Vagina (tissue), 2 donors: ENCODE results near the gene EVC. TPM values are rescaled to one million over a fixed set of nuclear protein-coding genes. Genes with fewer than 3 reads are reported as not detected.

Source experiments
- DNase-seq, 2 donors: peaks; one replicate each; pipeline ENCODE4 v3.0.0-alpha.2; 2017; ENCODE audit errors: extremely low spot score in 2 of 2
- H3K27ac ChIP-seq: fragments of 200-600 bp; sonication (generic); one replicate; pipeline ENCODE4 v1.5.1; 2019
- H3K27me3 ChIP-seq: fragments of 200-600 bp; sonication (generic); one replicate; pipeline ENCODE4 v1.5.1; 2019
- H3K36me3 ChIP-seq, 2 donors: fragments of 200-600 bp; sonication (generic); one replicate each; pipeline ENCODE4 v1.5.1; 2017 to 2019
- H3K4me1 ChIP-seq: fragments of 200-600 bp; sonication (generic); one replicate; pipeline ENCODE4 v1.5.1; 2019
- H3K4me3 ChIP-seq, 2 donors: fragments of 200-600 bp; sonication (generic); 1 replicate in 1 of 2; 2 replicates in 1 of 2; pipeline ENCODE4 v1.5.1; 2016 to 2019
- H3K9me3 ChIP-seq: fragments of 200-600 bp; sonication (generic); one replicate; pipeline ENCODE4 v1.5.1; 2019
- CTCF ChIP-seq, 3 experiments: fragments of 450-650 bp in 2 of 3; fragments of 200-600 bp in 1 of 3; sonication (generic) in 1 of 3; IDR thresholded peaks; one replicate each; pipeline ENCODE4 v1.5.1; 2017 to 2019; ENCODE audit warnings: antibody characterized with exemption in 3 of 3, mild to moderate bottlenecking in 2 of 3, moderate library complexity in 2 of 3
- POLR2A ChIP-seq, 2 donors: fragments of 450-650 bp; IDR thresholded peaks; one replicate each; pipeline ENCODE4 v1.6.1; 2017; ENCODE audit warnings: antibody characterized with exemption in 2 of 2, mild to moderate bottlenecking in 2 of 2, moderate library complexity in 2 of 2
- POLR2AphosphoS5 ChIP-seq, 2 donors: sonication (generic); formaldehyde crosslinking; IDR thresholded peaks; one replicate each; pipeline ENCODE4 v1.9.0; 2017; ENCODE audit warnings: antibody characterized with exemption in 2 of 2, mild to moderate bottlenecking in 2 of 2, low read depth in 1 of 2; ENCODE audit not compliant: insufficient read depth in 1 of 2
- intact Hi-C: fragments of 100-400 bp; cut with DNase I; formaldehyde crosslinking; loops from one replicate; pipeline ENCODE4 v1.15.1; 2023
- total RNA-seq: library from RNA; depleted of rRNA; stranded (reverse); fragments of >200 nt; gene quantifications from one replicate; pipeline ENCODE4 v1.2.3, GENCODE V29; 2016

The EVC gene
- total RNA-seq, 1 donor from 2014 or later, result 19.4 TPM

- Histone ChIP-seq H3K36me3 (peaks cover 0 to 57% of the 10 kb centered on the region in 2 donors), H3K4me1 (peaks cover 5% of the 10 kb centered on the region), H3K9me3 (no peaks in the 10 kb centered on the region), H3K27me3 (no peaks in the 10 kb centered on the region), H3K4me3 (no peak overlapping the region), H3K27ac (no peak overlapping the region)
- DNase-seq, result no peak
- intact Hi-C loops, result no loop called here
- TF ChIP-seq POLR2AphosphoS5 (IDR thresholded peaks at IDR 0.05; ENCODE audit: insufficient read depth in 1 of 2, low read depth in 1 of 2), result no peak
- TF ChIP-seq POLR2A (IDR thresholded peaks at IDR 0.05), result no peak
- no peak for TF ChIP-seq CTCF (IDR thresholded peaks at IDR 0.05)
These were observed 43.5 kb downstream of the EVC start for GRCh38 chr4:5754529-5754881.

DNA sequence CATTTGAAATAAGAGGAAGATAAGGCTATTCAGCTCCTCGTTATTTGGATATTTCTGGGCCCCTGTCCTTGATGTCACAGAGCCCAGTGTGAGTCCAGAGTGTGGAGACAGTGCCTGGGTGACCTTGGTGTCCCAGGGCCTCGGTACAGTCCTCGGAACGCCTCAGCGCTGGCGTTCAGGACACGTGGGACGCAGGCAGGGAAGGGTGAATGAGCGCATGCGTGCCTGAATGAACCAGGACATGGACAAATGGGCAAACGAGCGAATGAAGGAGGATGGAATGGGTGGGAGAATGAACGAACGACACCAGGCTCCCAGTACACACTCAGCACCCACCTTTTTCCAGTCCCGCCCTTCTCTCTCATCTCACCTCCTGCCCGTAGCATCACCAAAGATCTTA is 44.2 kb downstream of the EVC start:
- no peaks in the 10 kb centered on the region for H3K9me3 ChIP-seq
- H3K4me1 ChIP-seq, result peaks cover 5% of the 10 kb centered on the region
- intact Hi-C loops, result no loop called here
- TF ChIP-seq CTCF (IDR thresholded peaks at IDR 0.05) (no peak), POLR2A (IDR thresholded peaks at IDR 0.05) (no peak), POLR2AphosphoS5 (IDR thresholded peaks at IDR 0.05; ENCODE audit: insufficient read depth in 1 of 2, low read depth in 1 of 2) (no peak)
- no peak overlapping the region for H3K4me3 ChIP-seq
- H3K27ac ChIP-seq, result no peak overlapping the region
- no peak for DNase-seq
- no peaks in the 10 kb centered on the region for H3K27me3 ChIP-seq
- H3K36me3 ChIP-seq, result peaks cover 0 to 51% of the 10 kb centered on the region in 2 donors

- TF ChIP-seq POLR2AphosphoS5 (IDR thresholded peaks at IDR 0.05; ENCODE audit: insufficient read depth in 1 of 2, low read depth in 1 of 2) (no peak), CTCF (IDR thresholded peaks at IDR 0.05) (no peak), POLR2A (IDR thresholded peaks at IDR 0.05) (no peak)
- Histone ChIP-seq H3K4me1 (peaks cover 5% of the 10 kb centered on the region), H3K27ac (no peak overlapping the region), H3K36me3 (peaks cover 0 to 46% of the 10 kb centered on the region in 2 donors), H3K9me3 (no peaks in the 10 kb centered on the region), H3K27me3 (no peaks in the 10 kb centered on the region), H3K4me3 (no peak overlapping the region)
- DNase-seq, result no peak
- intact Hi-C loops, result no loop called here
These were observed 44.7 kb downstream of the EVC start for GRCh38 chr4:5755679-5756078.

DNA sequence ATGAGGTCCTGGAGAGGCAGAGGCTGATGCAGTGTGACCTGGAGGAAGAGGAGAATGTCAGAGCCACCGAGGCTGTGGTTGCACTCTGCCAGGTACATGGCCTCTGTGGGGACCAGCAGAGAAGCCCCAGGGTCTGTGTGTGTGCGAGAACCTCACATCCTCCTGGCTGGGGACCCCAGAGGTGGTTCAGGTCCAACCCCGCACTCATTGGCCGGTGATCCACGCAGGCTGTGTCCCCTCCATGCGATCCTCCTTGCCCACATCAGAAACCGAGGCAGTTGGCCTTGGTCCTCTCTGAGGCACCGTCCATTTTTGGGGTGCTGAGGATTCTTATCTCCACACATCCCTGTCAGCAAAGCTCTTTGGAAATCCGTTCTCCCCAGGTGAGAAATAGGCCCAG is 45.3 kb downstream of the EVC start:
- H3K27me3 ChIP-seq, result no peaks in the 10 kb centered on the region
- H3K4me3 ChIP-seq, result no peak overlapping the region
- H3K9me3 ChIP-seq, result no peaks in the 10 kb centered on the region
- peaks cover 5% of the 10 kb centered on the region for H3K4me1 ChIP-seq
- DNase-seq, result no peak
- peaks cover 0 to 46% of the 10 kb centered on the region in 2 donors for H3K36me3 ChIP-seq
- intact Hi-C loops, result no loop called here
- TF ChIP-seq POLR2A (IDR thresholded peaks at IDR 0.05) (no peak), CTCF (IDR thresholded peaks at IDR 0.05) (no peak), POLR2AphosphoS5 (IDR thresholded peaks at IDR 0.05; ENCODE audit: insufficient read depth in 1 of 2, low read depth in 1 of 2) (no peak)
- no peak overlapping the region for H3K27ac ChIP-seq

DNA sequence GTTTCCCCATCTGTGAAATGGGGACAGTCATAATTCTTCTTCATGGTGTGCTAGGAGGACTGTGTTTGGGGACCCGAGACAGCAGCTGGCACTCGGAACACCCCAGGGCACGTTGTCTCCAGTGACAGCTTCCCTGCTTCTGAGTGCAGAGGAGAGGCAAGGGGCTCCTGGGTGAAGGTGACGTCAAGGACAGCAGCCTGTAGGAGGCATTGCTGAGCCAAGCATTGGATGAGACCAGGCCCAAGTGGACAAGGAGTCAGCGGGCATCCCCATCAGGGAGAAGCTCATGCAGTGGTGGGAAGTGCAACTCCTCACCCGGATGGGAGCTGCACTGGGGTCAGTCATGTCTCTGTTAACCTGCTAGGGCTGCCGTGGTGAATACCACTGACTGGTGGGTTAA is 46.1 kb downstream of the EVC start:
- intact Hi-C loops, result no loop called here
- Histone ChIP-seq H3K4me1 (peaks cover 5% of the 10 kb centered on the region), H3K9me3 (no peaks in the 10 kb centered on the region), H3K27me3 (no peaks in the 10 kb centered on the region), H3K36me3 (peaks cover 0 to 46% of the 10 kb centered on the region in 2 donors), H3K27ac (no peak overlapping the region), H3K4me3 (no peak overlapping the region)
- no peak for TF ChIP-seq POLR2A (IDR thresholded peaks at IDR 0.05)
- no peak for TF ChIP-seq POLR2AphosphoS5 (IDR thresholded peaks at IDR 0.05; ENCODE audit: insufficient read depth in 1 of 2, low read depth in 1 of 2)
- TF ChIP-seq CTCF (IDR thresholded peaks at IDR 0.05), result no peak
- DNase-seq, result no peak
